GM12864 (cell line): ENCODE results near the gene GPX5.

Experiments
- DNase-seq: peaks from one replicate; pipeline ENCODE4 v3.0.0-alpha.2; 2011; ENCODE audit warnings: low read depth
- H3K4me3 ChIP-seq: 2 replicates; pipeline ENCODE4 v1.5.1; 2011; ENCODE audit warnings: mild to moderate bottlenecking, low read depth, low read length, control low read depth
- CTCF ChIP-seq: IDR thresholded peaks from 2 replicates; pipeline ENCODE4 v1.5.1; 2011; ENCODE audit warnings: low read depth, mild to moderate bottlenecking, moderate library complexity, low read length, control low read depth, inconsistent platforms; ENCODE audit errors: missing control alignments

GPX5 gene

GRCh38 chr6:28515676-28516075 lies 10.0 kb upstream of the GPX5 start, which contains the start of gene GPX6:
Gene GPX6 (minus strand): TSS chr6:28515793. CDS start chr6:28515743, 50 bp downstream.
- no peak for TF ChIP-seq CTCF
- no peak for DNase-seq
- no peak within 1 kb of the TSS for H3K4me3 ChIP-seq

DNA sequence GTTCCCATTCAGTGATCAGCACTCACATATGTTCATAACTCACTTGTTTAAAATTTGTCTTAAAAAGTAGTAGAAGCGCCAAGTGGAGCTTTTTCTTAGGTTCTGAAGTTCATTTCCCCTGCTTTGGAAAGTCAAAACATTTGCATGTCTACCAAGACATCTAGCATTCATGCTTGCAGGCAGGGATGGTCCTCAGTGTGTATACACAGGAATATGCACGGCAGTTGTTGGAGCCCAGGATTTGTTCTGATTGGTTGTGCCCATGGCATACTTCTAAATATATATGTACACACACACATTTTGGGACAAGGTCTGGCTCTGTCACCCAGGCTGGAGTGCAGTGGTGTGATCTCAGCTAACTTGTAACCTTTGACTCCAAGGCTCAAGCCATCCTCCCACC lies 7.7 kb upstream of the GPX5 start:
- DNase-seq: no peak
- H3K4me3 ChIP-seq: no peak overlapping the region
- TF ChIP-seq CTCF: no peak

DNA sequence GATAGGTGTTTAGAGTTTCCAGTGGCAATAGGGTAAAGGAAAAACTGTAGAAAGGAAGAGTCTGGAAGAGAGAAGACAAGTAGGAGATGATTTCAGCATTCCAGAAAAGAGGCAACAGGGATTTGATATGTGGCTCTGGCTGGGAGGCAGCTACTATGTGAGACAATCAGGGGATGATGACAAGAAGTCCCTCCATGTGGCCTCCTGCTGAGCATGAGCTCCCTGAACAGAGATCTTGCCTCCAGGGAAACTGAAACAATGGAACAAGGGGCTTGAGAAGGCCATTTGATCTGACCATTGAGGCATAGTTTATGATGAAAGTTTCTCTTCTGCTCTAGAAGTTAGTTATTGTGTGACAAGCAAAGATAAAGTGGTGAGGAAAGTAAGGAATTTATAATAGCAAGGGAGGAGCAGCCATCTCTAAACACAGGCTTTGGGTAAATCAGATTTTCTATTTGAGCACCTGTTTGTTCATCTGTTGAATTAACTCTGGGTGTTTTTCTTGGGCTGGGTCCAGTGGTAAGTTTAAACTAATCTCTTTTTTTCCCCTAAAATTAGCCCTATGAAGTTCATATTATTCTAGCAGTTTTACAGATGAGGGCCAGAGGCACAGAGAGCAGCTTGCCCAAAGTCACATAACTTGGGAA lies 3.0 kb upstream of the GPX5 start:
- no peak overlapping the region for H3K4me3 ChIP-seq
- no peak for DNase-seq
- TF ChIP-seq CTCF: no peak

DNA sequence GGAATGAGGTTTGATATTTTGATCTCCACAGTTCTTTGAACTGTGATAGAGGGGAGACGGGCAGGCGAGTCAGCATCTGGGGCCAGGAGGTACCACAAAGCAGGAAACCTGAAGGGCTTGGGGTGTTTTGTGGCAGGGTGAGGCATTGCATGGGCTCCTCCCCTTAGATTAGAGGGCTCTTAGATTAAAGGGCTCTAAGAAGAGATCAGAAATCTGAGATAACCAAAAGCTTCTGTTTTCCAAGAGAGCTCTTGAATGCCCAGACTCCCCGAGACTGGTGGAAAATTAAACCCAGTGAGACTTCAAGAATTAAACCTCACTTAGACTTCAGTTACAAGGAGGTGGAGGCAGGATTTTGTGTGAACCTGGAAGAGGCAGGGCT lies 2.4 kb upstream of the GPX5 start:
- H3K4me3 ChIP-seq: no peak overlapping the region
- DNase-seq: no peak
- TF ChIP-seq CTCF: no peak

- DNase-seq: no peak
- no peak for TF ChIP-seq CTCF
- no peak overlapping the region for H3K4me3 ChIP-seq
Observed at GRCh38 chr6:28530777-28531176, 5.1 kb downstream of the GPX5 start.

DNA sequence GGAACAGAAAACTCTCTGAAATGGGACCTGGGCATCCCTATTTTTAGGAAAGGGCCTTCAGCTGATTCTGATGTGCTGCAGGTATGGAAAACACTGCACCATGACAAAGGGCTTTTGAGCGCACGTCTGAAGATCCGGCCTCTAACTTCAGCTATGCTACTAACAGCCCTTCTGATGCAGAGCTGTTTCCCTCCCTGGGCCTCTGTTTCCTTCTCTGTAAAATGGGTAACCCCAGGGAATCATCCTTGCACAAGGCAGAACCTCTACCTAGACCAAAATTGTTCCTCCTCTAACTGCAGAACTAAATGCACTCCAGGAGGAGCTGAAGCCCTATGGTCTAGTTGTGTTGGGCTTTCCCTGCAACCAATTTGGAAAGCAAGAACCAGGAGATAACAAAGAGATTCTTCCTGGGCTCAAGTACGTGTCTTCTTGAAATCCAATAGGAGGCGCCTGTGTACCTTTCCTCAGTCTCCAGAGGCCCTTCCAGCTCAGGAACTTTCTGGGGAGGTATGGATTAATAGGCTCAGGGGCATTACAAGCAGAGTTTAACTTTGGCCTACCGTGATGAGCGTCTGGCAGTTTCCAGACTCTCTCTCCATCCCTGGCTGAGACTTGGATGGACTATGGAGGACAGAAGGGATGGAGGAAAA lies 5.9 kb downstream of the GPX5 start:
- no peak for DNase-seq
- TF ChIP-seq CTCF: no peak
- H3K4me3 ChIP-seq: no peak overlapping the region

- H3K4me3 ChIP-seq: no peak overlapping the region
- no peak for DNase-seq
- TF ChIP-seq CTCF: no peak
Observed at GRCh38 chr6:28534306-28534705, 8.6 kb downstream of the GPX5 start.
